HG03575 (cell line): ENCODE measurements around the gene ADAMTSL2.

Experiments used
- ATAC-seq: cut with Tn5 transposase; IDR thresholded peaks from one replicate; pipeline ENCODE4 v1.9.1; 2021; ENCODE audit not compliant: unreplicated experiment, insufficient number of reproducible peaks, low FRiP score; ENCODE audit errors: extremely low read depth

The ADAMTSL2 gene

GRCh38 chr9:133607381-133607780 lies 72.9 kb downstream of the ADAMTSL2 start:
- ATAC-seq = no peak

DNA sequence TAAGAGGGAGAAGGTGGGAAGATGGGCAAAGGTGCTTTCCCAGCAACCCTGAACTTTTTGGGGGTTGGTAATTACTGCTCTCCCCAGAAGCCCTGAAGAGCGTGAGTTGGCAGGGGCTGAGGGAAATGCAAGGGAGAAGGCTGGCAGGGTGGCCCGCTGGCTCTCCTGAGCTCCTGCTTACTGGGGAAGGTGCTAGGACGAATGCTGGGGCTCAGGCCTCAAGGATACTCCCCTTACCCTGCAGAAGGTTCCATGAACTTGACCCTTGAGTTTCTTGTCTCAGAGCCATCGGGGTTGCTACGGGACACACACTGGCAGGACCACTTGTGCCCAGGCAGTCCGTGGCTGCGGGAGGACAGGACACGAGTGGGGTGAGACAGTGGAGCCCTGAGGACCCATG lies 73.5 kb downstream of the ADAMTSL2 start:
- no peak for ATAC-seq

DNA sequence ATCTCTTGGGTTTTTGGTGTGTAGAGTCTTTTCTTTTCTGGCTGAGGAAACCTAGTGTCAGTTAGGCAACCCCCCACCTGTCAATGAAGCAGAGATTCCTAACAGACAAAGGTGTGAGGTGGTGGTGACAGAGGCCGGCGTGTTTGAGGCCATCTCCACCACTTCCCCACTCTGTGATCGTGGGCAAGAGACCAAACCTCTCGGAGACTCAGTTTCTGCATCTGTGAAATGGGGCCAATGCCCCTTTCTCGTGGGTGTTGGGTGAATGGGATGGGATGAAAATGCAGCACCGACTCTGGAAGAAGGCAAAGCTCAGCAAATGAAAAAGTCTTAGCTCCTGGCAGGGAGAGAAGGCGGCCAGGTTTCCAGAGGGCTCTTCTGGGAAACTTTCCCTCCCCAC lies 73.9 kb downstream of the ADAMTSL2 start:
- no peak for ATAC-seq

- ATAC-seq = no peak
These were observed 74.4 kb downstream of the ADAMTSL2 start for GRCh38 chr9:133608889-133609288.

DNA sequence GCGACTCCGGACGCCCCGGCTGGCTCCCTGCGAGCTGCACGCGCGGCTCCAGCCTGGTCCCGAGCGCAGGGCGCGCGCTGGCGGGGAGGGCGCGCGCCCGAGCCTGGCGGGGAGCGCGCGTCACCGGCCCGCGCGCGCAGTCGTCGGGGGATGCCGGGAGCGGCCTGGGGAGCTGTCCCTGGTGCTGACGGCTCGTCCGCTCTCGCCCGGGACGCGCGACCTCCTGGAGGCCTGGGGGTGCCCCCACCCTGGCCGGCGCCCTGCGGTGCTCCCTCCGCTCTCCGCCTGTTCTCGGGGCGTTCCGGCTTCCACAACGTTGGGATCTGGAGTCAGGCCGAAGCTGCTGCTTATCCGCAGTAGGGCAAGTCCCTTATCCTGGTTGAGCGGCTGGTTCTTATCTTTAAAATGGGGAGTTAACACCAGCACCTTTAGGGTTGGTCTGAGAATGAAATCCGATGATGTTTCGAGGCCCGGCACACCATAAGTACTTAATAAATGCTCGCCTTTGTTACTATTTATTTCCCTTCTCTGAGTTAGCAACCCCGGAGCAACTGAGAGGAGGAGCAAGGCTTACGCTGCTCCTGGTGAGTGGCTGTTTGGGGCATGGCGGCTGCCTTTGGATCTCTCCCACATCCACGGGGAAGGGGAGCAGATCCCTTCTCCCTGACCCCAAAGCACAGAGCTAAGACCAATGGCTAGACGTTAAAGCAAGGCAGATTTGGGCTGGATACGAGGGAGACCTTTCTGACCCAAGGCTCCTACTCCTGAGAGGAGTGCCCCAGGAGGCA lies 75.0 kb downstream of the ADAMTSL2 start, which contains the start of gene FAM163B:
FAM163B (minus strand) TSS at position 79 of the 788 bp plus-strand sequence. CDS start 29,166 bp downstream, outside the sequence.
- no peak for ATAC-seq

- no peak for ATAC-seq
These were observed 76.3 kb downstream of the ADAMTSL2 start for GRCh38 chr9:133610845-133611244.

DNA sequence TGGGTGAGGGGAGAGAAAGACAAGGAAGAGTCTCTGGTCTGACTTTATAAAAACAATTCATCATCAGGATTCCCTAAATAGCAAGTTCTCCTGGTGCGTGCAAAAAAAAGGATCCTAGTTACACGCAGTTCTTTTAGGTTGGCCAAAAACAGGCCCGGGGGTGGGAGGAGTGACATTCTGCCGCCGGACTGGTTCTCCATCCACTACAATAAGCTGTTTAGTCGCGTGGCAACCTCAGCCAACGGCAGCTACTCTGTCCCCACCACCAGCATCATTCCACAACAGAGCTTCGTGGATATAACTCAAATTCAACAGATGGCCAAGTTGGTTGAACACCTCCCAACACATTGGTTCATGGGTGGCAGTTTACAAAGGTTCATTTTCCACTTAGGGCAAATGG lies 77.5 kb downstream of the ADAMTSL2 start:
- no peak for ATAC-seq

DNA sequence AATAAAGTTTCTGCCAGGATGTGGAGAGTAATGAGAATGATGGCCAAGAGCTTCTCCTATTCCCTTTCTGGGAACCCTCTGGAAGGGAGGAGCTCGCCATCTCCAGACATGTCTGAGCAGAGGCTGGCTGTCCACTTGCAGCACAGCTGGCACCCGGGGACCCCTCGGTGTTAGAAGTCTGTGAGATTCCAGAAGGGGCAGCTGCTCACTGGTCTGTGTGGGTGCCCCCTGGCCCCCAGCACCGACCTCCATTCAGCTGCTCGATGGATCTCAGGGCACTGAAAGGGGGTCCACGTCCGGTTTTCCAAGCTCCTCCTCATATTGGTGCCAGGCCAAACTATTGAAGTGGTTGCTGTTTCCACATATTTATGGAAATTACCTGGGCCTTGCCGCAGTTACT lies 78.3 kb downstream of the ADAMTSL2 start:
- ATAC-seq = no peak

GRCh38 chr9:133613432-133613831 lies 78.9 kb downstream of the ADAMTSL2 start:
- no peak for ATAC-seq

- ATAC-seq = no peak
These were observed 79.6 kb downstream of the ADAMTSL2 start for GRCh38 chr9:133614056-133614455.

DNA sequence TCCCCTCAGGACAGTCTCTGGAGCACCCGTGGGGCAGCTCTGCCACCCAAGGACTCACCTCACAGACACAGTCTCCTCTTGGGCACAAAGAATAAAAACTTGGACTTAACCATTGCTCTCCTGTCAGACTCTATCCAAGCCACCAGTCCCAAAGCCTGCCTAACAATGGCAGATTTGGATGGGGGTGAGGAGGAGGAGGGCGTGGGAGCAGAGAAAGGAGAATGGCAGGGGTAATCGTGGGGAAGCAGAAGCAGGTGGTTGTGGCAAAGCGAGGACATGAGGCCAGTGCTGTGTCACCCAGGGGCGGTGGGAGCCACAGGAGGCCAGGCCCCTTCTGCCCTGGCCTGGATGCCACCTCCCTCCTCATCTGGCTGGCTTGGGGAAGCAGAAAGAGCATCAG lies 80.2 kb downstream of the ADAMTSL2 start:
- ATAC-seq = no peak

- ATAC-seq = no peak
These were observed 80.7 kb downstream of the ADAMTSL2 start for GRCh38 chr9:133615186-133615585.

DNA sequence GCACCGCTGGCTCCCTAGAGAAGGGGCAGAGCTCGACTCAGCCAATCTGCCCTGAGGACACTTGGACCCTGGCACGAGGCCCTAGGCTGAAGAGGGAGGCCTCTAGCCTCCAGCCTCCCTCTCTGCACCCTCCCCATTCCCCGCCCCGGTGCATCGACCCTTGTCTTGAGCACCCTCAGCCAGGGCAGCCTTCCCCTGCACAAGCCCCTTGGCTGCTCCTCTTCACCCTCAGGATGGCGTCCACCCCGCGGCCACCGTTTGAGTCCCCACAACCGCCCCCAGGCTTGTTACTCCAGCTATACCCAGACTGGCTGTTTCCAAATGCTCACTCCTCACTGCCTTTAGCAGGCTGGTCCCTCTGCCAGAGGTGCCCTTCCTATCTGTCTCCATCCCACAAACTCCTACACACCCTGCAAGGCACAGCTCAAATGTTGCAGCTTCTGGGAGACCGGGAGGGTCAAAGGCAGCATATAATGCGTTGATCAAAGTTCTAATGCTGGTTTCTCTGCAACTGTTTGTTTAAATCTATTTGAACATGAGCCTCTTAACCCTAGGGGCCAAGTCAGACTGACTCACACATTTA lies 81.2 kb downstream of the ADAMTSL2 start:
- no peak for ATAC-seq

DNA sequence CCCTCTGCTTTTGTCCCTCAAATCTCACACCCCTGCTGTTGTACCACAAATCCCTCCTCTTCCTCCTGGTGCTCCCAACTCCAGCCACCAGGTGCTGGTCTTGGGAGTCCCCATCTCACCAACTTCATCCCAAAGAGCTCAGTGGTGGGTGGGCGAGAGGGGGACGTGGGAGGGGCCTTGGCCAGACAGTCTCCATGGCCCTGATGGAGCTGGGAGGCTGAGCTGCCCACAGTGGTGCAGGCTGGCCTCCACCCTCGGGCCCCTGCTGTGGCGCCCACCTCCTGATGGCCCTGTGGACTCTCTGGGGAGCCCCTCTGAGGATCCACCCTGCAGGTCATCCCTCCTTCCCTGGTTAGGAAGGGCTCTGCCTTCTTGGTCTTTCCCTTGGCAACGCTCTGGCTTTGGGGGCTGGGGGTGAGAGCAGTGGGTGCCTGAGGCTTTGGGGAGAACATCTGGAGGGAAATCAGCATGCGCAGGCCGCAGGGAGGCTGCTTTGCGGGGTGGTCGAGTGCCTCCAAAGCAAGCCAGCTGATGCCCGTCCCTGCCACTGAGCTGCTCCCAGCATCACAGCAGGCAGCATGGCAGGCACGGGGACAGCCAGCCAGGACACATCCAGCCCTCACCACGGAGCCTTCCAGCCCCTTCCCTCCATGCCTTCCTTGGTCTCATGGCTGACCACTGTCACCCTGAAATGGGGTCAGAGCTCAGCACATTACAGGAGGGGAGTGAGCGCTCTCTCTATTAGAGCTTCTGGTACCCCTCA lies 82.3 kb downstream of the ADAMTSL2 start:
- ATAC-seq = no peak

- no peak for ATAC-seq
These were observed 84.2 kb downstream of the ADAMTSL2 start for GRCh38 chr9:133618726-133619125.

DNA sequence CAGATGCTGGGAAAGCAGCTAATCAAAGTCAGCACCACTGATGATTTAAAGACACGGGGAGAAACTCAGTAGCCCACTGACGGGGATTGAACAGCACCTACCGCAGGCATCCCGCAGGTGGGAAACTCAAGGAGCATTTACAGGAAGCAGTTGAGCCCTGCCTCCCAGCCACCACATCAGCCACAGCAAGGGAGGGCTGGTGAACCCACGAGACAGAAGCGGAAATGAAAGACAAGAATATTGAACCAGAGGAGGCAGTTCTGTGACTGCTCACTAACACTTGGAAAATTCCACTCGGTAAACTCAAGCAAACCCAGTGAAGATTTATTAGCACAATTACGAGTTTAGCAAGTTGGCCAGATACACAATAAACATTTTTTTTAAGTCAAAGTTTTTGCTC lies 85.3 kb downstream of the ADAMTSL2 start:
- no peak for ATAC-seq

DNA sequence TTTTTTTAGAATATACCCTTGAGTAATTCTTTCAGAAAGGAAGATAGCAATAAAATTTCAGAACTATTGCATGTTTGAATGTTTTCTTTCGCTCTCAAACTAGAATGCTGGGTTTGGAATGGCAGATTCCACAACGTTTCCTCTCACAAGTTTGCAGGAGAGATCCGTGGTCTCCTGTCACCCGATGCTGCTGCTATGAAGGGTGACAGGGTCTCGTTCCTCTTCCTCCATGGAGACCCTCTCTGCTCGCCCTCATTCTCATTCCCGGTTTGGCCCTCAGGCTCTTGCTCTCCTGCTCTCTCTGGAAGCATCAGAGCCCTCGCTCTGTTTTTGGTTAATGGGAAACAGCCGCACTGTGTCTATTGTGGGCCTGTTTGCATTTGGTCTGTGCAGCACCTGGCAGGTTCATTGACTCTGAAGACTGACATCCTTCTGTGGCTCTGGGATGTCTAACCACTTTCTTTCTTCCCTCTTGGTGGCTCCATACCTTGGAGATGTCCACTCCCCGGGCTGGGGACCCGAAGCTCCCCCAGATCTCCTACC lies 87.3 kb downstream of the ADAMTSL2 start:
- no peak for ATAC-seq

- no peak for ATAC-seq
These were observed 88.1 kb downstream of the ADAMTSL2 start for GRCh38 chr9:133622555-133622954.
